HG02885 (cell line): ENCODE measurements around the gene GPR17.

Source experiments
- ATAC-seq: cut with Tn5 transposase; IDR thresholded peaks from one replicate; pipeline ENCODE4 v1.9.1; 2021; ENCODE audit warnings: mild to moderate bottlenecking; ENCODE audit not compliant: unreplicated experiment, poor library complexity

Gene GPR17

DNA sequence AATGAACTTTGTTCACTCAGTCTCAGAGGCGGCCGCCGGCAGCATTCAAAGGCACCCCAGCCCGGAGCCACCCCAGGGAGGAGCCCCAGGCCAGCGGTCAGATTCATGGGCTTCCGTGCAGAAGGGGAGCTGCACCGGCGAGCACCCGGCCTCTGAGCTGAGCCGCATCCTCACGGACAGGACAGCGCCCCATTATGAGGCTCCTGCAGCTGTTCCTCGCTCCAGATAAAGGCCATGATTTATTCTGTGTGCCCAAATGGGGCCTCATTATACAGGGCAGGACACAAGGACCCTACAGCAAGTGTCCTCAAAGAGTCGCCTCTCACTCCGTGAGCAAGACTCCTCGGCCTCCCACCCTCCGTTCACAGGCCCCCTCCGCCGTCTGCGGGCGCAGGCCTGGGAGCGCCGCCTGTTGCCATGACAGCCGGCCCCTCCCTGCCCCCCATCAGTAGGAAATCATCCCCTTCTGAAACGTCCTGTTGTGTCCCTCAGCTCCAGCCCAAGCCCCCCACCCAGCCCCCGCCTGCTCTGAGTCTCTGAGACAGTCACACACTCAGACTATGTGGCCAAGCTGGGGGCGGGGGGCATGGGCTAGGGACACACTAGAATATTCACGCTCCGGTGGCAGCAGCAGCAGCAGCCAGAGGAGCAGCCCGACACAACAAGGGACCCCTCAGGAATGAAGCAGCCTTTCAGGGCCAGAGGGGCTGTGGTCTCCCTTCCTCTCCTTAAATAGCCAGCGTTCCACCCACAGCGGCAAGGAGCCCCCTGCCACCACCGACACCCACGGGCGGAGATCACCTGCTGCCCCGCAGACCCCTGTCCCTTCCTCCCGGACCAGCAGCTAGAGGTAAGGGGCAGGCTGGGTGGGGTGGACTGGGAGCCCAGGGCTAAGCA, at the start of gene GPR17:
Gene GPR17 (plus strand): TSS at position 759 of the 897 bp plus-strand sequence. CDS start 4,583 bp downstream, outside the sequence.
- ATAC-seq: no peak

- ATAC-seq: no peak
These were observed 49.5 kb upstream of the GPR17 start for GRCh38 chr2:127596311-127597045.

- ATAC-seq: no peak
These were observed 48.6 kb upstream of the GPR17 start for GRCh38 chr2:127597046-127597983.

DNA sequence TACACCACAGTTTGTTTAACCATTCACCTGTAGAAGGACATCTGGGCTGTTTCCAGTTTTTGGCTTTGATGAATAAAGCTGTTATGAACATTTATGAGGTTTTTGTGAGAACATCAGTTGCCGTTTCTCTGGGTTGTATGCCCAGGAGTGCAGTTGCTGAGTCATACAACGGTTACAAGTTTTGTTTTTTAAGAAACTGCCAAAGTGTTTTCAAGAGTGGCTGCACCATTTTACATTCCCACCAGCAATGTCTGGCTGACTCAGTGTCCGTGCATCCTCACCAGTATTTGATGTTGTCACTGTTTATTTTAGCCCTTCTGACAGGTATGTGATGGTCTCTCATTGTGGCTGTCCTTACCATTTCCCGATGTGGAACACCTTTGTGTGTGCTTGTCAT, 48.0 kb upstream of the GPR17 start:
- ATAC-seq: no peak

DNA sequence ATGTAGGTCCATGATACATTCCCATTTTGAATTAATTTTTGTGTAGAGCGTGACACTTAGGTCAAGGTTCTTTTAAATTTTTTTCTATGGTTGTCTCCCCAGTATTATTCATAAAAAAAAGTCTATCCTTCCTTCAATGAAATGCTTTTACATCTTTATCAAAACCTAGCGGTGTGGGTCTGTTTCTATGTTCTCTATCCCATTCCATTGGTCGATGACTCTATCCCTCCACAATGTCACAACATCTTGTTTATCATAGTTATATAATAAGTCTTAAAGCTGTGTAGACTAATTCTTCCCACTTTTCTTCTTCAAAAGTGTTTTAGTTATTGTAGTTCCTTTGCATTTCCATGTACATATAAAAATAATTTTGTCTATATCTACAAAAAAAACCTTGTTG, 47.2 kb upstream of the GPR17 start:
- ATAC-seq: no peak

DNA sequence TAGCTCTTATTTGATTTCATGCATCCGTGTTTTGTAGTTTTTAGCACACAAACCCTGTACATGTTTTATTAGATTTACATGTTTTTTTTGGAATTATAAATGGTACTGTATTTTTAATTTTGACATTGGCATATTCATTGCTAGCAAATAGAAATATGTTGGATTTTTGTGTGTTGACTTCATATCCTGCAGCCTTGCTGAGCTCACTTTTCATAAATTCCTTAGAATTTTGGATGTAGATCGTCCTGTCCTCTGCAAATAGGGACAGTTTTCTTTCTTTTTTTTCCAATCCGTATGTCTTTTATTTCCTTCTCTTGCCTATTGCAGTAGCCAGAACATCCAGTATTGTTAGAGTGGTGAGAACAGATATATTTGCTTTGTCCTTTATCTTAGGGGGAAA, 46.7 kb upstream of the GPR17 start:
- ATAC-seq: no peak

DNA sequence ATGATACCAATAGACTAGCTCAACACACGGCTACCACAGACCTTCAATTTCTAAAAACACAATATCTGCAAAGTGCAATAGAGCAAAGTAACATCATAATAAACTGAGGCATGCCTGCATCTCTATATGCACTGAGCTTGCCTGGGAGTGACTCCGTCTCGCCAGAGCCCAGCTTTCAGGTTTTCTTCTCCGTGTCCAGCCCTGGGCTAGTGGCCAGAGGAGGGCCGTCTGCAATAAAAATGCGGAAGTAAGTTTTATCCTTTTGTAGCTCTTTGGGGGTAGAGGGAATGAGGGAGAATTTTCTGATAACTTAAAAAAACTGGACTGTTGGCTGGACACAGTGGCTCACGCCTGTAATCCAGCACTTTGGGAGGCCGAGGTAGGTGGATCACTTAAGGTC, 41.0 kb upstream of the GPR17 start:
- ATAC-seq: no peak

GRCh38 chr2:127605691-127606263, 40.2 kb upstream of the GPR17 start:
- no peak for ATAC-seq

DNA sequence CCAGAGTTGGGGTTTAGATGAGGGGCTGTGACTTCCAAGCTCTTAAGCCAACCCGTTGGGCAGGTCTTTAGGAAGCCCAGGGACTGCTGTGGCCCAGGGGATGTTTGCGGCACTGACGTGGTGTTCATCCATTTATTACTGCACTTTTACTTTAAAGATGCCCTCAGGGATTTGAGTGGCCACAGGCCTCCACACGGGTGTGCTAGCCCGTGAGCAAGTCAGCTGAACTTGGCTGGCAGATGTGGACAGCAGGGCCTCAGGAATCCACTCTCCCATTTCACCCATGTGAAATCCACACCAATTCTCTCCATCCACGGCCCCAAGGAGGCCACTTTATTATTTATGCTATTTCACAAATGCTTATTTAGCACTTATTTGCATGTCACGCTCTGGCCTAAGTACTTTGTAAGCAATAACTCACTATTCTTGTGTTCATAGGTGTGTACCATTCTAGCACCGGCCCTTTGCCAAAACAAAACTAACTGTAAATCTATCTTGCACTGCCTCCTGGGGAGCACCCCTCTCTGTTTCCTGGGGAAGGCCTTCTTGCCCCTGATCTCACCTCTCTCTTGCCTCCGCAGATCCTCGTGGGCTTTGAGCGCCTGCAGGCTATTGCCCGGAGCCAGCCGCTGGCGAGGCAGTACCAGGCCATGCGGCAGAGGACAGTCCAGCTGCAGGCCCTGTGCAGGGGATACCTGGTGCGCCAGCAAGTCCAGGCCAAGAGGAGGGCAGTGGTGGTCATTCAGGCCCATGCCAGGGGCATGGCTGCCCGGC, 39.1 kb upstream of the GPR17 start:
- no peak for ATAC-seq

- ATAC-seq: no peak
These were observed 38.5 kb upstream of the GPR17 start for GRCh38 chr2:127607399-127607908.

GRCh38 chr2:127608061-127609030, 37.6 kb upstream of the GPR17 start:
- ATAC-seq: no peak

DNA sequence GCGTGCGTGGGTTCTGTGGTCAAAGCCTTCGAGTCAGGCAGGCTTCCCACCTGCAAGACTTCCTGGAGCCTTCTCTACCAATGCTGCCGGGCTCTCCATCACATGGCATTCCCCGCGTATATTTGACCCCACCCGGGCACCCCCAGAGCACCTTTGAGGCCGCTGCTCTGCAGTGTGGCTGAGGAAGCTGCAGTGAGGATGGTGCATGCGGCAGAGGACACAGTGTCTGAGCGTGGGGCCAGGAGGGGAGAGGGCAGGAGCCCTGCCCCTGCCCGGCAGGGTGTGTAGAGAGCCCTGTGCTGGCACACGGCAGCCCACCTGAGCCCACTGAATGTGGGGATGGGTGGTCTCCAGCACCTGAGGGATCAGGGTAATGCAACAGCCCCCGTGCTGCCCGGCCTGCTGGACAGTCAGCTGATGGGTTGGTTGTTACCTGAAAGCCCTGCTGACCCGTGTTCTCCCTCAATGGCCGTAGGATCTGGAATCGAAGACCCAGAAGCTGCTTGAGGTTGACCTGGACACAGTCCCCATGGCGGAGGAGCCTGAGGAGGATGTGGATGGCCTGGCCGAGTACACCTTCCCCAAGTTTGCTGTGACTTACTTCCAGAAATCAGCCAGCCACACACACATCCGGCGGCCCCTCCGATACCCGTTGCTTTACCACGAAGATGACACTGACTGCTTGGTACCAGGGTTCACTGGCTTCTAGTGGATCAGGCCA, 36.8 kb upstream of the GPR17 start:
- no peak for ATAC-seq

DNA sequence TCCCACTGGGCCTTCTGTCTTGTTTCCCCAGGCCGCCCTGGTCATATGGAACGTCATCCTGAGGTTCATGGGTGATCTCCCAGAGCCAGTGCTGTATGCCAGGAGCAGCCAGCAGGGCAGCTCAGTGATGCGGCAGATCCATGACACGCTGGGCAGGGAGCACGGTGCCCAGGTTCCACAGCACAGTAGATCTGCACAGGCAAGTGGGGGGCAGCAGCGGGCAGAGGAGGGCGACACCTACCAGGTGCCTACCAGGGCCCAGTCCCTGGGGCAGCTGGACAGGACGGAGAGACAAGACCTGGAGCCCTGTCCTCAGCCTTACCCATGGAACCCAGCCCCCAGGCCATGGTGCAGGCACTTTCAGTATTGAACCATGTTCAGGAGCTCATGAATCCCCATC, 36.1 kb upstream of the GPR17 start:
- ATAC-seq: no peak

DNA sequence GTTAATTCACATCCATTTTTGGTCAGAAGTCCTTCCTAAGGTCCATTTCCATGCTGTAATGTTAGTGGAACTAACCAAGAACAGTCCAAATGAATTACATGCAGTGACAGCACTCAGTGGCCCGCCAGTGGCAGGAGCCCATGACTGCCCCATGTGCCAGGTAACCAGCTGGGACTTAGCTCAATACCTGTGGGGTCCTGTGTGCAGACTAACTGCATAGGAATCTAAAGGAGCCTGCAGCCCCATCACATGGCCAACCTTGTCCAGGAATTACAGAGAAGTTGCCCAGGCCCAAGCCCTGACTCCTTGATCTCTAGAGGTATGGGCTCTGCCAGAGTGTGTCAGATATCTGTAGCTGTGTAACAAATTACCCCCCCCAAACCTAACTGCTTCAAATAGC, 35.4 kb upstream of the GPR17 start:
- ATAC-seq: no peak

DNA sequence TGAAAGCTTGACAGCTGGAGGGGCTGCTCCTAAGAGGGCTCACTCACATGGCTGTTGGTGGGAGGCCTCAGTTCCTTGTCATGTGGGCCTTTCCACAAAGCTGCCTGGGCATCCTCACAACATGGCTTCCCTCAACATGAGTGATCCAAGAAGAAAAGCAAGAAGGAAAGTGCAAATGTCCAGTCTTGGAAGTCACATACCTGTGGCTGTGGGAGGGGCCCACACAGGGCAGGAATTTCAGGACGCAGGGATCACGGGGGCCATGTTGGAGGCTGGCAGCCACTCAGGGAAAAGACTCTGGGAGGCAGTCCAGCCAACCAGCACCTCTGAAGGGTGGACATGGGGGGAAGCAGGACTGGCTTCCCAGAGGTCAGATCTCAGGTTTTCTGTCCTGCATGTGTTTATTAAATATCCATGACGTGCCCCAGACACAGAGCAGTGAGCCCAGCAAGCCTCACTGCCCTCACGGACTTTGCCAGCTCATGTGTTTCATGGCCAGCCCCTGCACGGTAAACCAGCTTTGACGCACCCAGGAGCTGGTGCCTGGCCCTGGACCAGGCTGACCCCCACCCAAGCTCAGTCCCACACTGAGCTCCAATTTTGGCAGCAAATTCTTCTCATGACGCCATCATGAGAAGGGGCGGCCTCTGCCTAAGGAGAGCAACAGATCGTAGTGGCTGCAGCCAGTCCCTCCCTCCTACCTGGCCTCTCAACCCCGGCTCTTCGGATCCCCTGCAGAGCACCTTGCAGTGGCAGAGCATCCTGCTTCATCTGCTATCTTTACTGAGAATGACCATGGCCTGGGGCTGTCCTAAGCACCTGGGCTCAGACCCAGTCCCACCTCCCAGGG, 34.7 kb upstream of the GPR17 start:
- ATAC-seq: no peak

- ATAC-seq: no peak
These were observed 33.7 kb upstream of the GPR17 start for GRCh38 chr2:127612111-127612822.
